ENCODE results near the gene SLC33A1. TPM values are rescaled to one million over a fixed set of nuclear protein-coding genes. Genes with fewer than 3 reads are reported as not detected.

The SLC33A1 gene
- total RNA-seq, 1 experiment from 2014 or later: 28.6 TPM

- H3K4me1 ChIP-seq (replicated peaks; ENCODE audit: insufficient read depth): peaks cover 5% of the 10 kb centered on the region; the same call in 1 of the 2 replicates
- TF ChIP-seq CTCF (conservative IDR thresholded peaks at IDR 0.05) (no peak), EZH2 (IDR thresholded peaks at IDR 0.05; ENCODE audit: low read depth) (no peak)
- DNase-seq: no peak
- no peaks in the 10 kb centered on the region for H3K27me3 ChIP-seq (ENCODE audit: insufficient read depth, low read depth)
- H2AFZ ChIP-seq: no peak overlapping the region
- H4K20me1 ChIP-seq (ENCODE audit: insufficient read depth): no peaks in the 10 kb centered on the region
- no peaks in the 10 kb centered on the region for H3K9me3 ChIP-seq (ENCODE audit: insufficient read depth, low read depth)
- H3K4me2 ChIP-seq: no peak overlapping the region
- peaks cover 9% of the 10 kb centered on the region; the same call in 1 of the 2 replicates for H3F3A ChIP-seq (ENCODE audit: insufficient read depth, low read depth)
- intact Hi-C loops (cut with micrococcal nuclease; ENCODE audit: unreplicated experiment): loop anchor here (10.0 kb wide), 1 partner anchor 64 kb away; the partner anchor contains the start of gene PLCH1
- BruUV-seq (replicated peaks): no TSS peak
- H3K36me3 ChIP-seq (ENCODE audit: low read depth): no peaks in the 10 kb centered on the region
- ChIA-PET POLR2A (ENCODE audit: unreplicated experiment) (no interaction called here), CTCF (no interaction called here)
- H3K4me3 ChIP-seq: no peak overlapping the region
- no peaks in the 10 kb centered on the region for H3K9me2 ChIP-seq (ENCODE audit: insufficient read depth)
- H3K27ac ChIP-seq: no peak overlapping the region
- no peaks in the 10 kb centered on the region for H3K79me2 ChIP-seq (ENCODE audit: low read depth)
These were observed 45.0 kb downstream of the SLC33A1 start for GRCh38 chr3:155809181-155809580.

- H3K27ac ChIP-seq: no peak overlapping the region
- TF ChIP-seq EZH2 (IDR thresholded peaks at IDR 0.05; ENCODE audit: low read depth) (no peak), CTCF (conservative IDR thresholded peaks at IDR 0.05) (no peak)
- H2AFZ ChIP-seq: no peak overlapping the region
- peaks cover 5% of the 10 kb centered on the region; the same call in 1 of the 2 replicates for H3K4me1 ChIP-seq (replicated peaks; ENCODE audit: insufficient read depth)
- no TSS peak for BruUV-seq (replicated peaks)
- H3K79me2 ChIP-seq (ENCODE audit: low read depth): no peaks in the 10 kb centered on the region
- ChIA-PET CTCF (no interaction called here), POLR2A (ENCODE audit: unreplicated experiment) (no interaction called here)
- H3K9me3 ChIP-seq (ENCODE audit: insufficient read depth, low read depth): no peaks in the 10 kb centered on the region
- no peaks in the 10 kb centered on the region for H3K36me3 ChIP-seq (ENCODE audit: low read depth)
- intact Hi-C loops (cut with micrococcal nuclease; ENCODE audit: unreplicated experiment): loop anchor here (2.0 to 10.0 kb wide), 2 partner anchors 47 to 63 kb away; partner anchors contain the start of genes PLCH1 and SLC33A1
- no peak for DNase-seq
- H3K4me3 ChIP-seq: no peak overlapping the region
- H3K9me2 ChIP-seq (ENCODE audit: insufficient read depth): no peaks in the 10 kb centered on the region
- no peaks in the 10 kb centered on the region for H4K20me1 ChIP-seq (ENCODE audit: insufficient read depth)
- H3K27me3 ChIP-seq (ENCODE audit: insufficient read depth, low read depth): no peaks in the 10 kb centered on the region
- no peak overlapping the region for H3K4me2 ChIP-seq
- H3F3A ChIP-seq (ENCODE audit: insufficient read depth, low read depth): peaks cover 9% of the 10 kb centered on the region; the same call in 1 of the 2 replicates
These were observed 46.4 kb downstream of the SLC33A1 start for GRCh38 chr3:155807823-155808222.

- Histone ChIP-seq H3K4me1 (replicated peaks; ENCODE audit: insufficient read depth) (peaks cover 5% of the 10 kb centered on the region; the same call in 1 of the 2 replicates), H3K79me2 (ENCODE audit: low read depth) (no peaks in the 10 kb centered on the region), H3F3A (ENCODE audit: insufficient read depth, low read depth) (peaks cover 9% of the 10 kb centered on the region; the same call in 1 of the 2 replicates), H3K4me3 (peak within 1 kb of the TSS; percentile 91), H3K9me2 (ENCODE audit: insufficient read depth) (no peaks in the 10 kb centered on the region), H4K20me1 (ENCODE audit: insufficient read depth) (no peaks in the 10 kb centered on the region), H2AFZ (peak within 1 kb of the TSS; percentile 100), H3K27me3 (ENCODE audit: insufficient read depth, low read depth) (no peaks in the 10 kb centered on the region), H3K36me3 (ENCODE audit: low read depth) (no peaks in the 10 kb centered on the region), H3K9me3 (ENCODE audit: insufficient read depth, low read depth) (no peaks in the 10 kb centered on the region), H3K27ac (no peak within 1 kb of the TSS), H3K4me2 (peak within 1 kb of the TSS; percentile 85)
- POLR2A ChIA-PET (ENCODE audit: unreplicated experiment): no interaction called here
- TF ChIP-seq CTCF (conservative IDR thresholded peaks at IDR 0.05) (peak; percentile 92), EZH2 (IDR thresholded peaks at IDR 0.05; ENCODE audit: low read depth) (no peak)
- peak; percentile 64 to 79 for DNase-seq
- no TSS peak for BruUV-seq (replicated peaks)
- intact Hi-C loops (cut with micrococcal nuclease; ENCODE audit: unreplicated experiment): loop anchor here (2.0 to 10.0 kb wide), 2 partner anchors 49 to 61 kb away; partner anchors contain the start of genes PLCH1 and SLC33A1
- CTCF ChIA-PET: interaction anchor here (0.5 to 1.7 kb wide), 6 partner anchors 8 to 852 kb away, joined by 3 to 9 read pairs (median 3); partner anchors contain the start of gene SLC33A1
These were observed 48.2 kb downstream of the SLC33A1 start, which contains the start of gene C3orf33 for GRCh38 chr3:155805802-155806618. TSS of gene C3orf33 (minus strand) at chr3:155806278. CDS start at chr3:155806252, 26 bp downstream.

Data from PC-9 (cell line).